Panc1 (cell line): ENCODE measurements around the gene CLPSL2. TPM values are rescaled to one million over a fixed set of nuclear protein-coding genes. Genes with fewer than 3 reads are reported as not detected.

Experiments used
- ATAC-seq: fragments of 200-7000 bp; cut with Tn5 transposase; 2 replicates; pipeline ENCODE4 v1.9.1; 2020; ENCODE audit warnings: mild to moderate bottlenecking, moderate library complexity
- BruUV-seq: library from RNA; stranded (reverse); fragments of 400-500 nt; replicated peaks from 2 replicates; lab custom pipeline; 2021; lab: Mats Ljungman, UMichigan
- CTCF ChIA-PET: fragments of 300-600 bp; sonication (Branson Sonifier 250); formaldehyde crosslinking; loops from one replicate; lab custom pipeline; 2022; ENCODE audit warnings: antibody characterized with exemption; lab: Charles Lee
- POLR2A ChIA-PET: fragments of 300-600 bp; sonication (Branson Sonifier 250); formaldehyde crosslinking; loops from one replicate; lab custom pipeline; 2022; ENCODE audit warnings: antibody characterized with exemption; lab: Charles Lee
- DNase-seq: peaks from one replicate; pipeline ENCODE4 v3.0.0-alpha.2; 2010; ENCODE audit warnings: low read depth, low spot score
- H3K27ac ChIP-seq: 2 replicates; pipeline ENCODE4 v1.5.1; 2011; ENCODE audit warnings: mild to moderate bottlenecking, low read length, inconsistent platforms
- H3K27me3 ChIP-seq: fragments of 200-500 bp; sonication (Bioruptor generic); 2 replicates; pipeline ENCODE4 v1.6.0; 2014; ENCODE audit warnings: low read length, inconsistent platforms; ENCODE audit not compliant: control insufficient read depth, insufficient read depth
- H3K36me3 ChIP-seq: fragments of 200-500 bp; sonication (Bioruptor generic); 2 replicates; pipeline ENCODE4 v1.5.1; 2014; ENCODE audit warnings: inconsistent platforms, mild to moderate bottlenecking, low read length, moderate library complexity; ENCODE audit not compliant: control insufficient read depth, insufficient read depth
- H3K4me1 ChIP-seq: 2 replicates; pipeline ENCODE4 v1.5.1; 2011; ENCODE audit warnings: inconsistent platforms, mild to moderate bottlenecking, low read length, moderate library complexity; ENCODE audit not compliant: control insufficient read depth, insufficient read depth
- H3K4me3 ChIP-seq, 2 experiments: 2 replicates each; pipeline ENCODE4 v1.5.1; 2011 to 2012; ENCODE audit warnings: low read depth in 2 of 2, low read length in 2 of 2, mild to moderate bottlenecking in 2 of 2, inconsistent platforms in 1 of 2, moderate library complexity in 1 of 2
- H3K9me3 ChIP-seq: fragments of 200-500 bp; sonication (Bioruptor generic); 2 replicates; pipeline ENCODE4 v1.5.1; 2014; ENCODE audit warnings: low read depth, mild to moderate bottlenecking, inconsistent platforms, low read length, moderate library complexity; ENCODE audit not compliant: control insufficient read depth, insufficient read depth
- POLR2AphosphoS5 ChIP-seq: IDR thresholded peaks from 2 replicates; pipeline ENCODE4 v1.6.1; 2012; ENCODE audit warnings: mild to moderate bottlenecking, low read depth, low read length, moderate library complexity
- SIN3A ChIP-seq: IDR thresholded peaks from 2 replicates; pipeline ENCODE4 v1.6.1; 2012; ENCODE audit warnings: low read depth, mild to moderate bottlenecking, low read length, moderate library complexity, borderline replicate concordance; ENCODE audit not compliant: insufficient read depth
- TCF7L2 ChIP-seq: IDR thresholded peaks from 2 replicates; pipeline ENCODE4 v1.6.1; 2011; ENCODE audit warnings: mild to moderate bottlenecking, low read depth, low read length, inconsistent platforms
- in situ Hi-C: cut with HindIII; loops from 2 replicates; pipeline ENCODE4 v1.10.0; 2016; ENCODE audit warnings: low sequenced_read_pairs, low pct_unique_long_range_greater_than_20kb
- intact Hi-C: fragments of 100-400 bp; cut with micrococcal nuclease; formaldehyde crosslinking; loops from one replicate; pipeline ENCODE4 v1.10.0; 2022; ENCODE audit not compliant: unreplicated experiment
- total RNA-seq: library from RNA; stranded (reverse); gene quantifications from one replicate; pipeline ENCODE4 v1.2.1, GENCODE V29; 2021; ENCODE audit not compliant: unreplicated experiment
- TF ChIP-seq, protein P1 (sequence below): fragments of 450-650 bp; IDR thresholded peaks from 2 replicates; pipeline ENCODE4 v1.5.1; 2017; ENCODE audit warnings: mild to moderate bottlenecking
- TF ChIP-seq, protein P2 (sequence below), 2 experiments: IDR thresholded peaks; 2 replicates each; pipeline ENCODE4 v1.6.1; 2011 to 2012; ENCODE audit warnings: low read depth in 2 of 2, control low read depth in 1 of 2, low read length in 1 of 2, mild to moderate bottlenecking in 1 of 2, moderate library complexity in 1 of 2; ENCODE audit not compliant: insufficient read depth in 1 of 2

CLPSL2 gene
- total RNA-seq, 1 experiment from 2014 or later: 0.57 TPM

DNA sequence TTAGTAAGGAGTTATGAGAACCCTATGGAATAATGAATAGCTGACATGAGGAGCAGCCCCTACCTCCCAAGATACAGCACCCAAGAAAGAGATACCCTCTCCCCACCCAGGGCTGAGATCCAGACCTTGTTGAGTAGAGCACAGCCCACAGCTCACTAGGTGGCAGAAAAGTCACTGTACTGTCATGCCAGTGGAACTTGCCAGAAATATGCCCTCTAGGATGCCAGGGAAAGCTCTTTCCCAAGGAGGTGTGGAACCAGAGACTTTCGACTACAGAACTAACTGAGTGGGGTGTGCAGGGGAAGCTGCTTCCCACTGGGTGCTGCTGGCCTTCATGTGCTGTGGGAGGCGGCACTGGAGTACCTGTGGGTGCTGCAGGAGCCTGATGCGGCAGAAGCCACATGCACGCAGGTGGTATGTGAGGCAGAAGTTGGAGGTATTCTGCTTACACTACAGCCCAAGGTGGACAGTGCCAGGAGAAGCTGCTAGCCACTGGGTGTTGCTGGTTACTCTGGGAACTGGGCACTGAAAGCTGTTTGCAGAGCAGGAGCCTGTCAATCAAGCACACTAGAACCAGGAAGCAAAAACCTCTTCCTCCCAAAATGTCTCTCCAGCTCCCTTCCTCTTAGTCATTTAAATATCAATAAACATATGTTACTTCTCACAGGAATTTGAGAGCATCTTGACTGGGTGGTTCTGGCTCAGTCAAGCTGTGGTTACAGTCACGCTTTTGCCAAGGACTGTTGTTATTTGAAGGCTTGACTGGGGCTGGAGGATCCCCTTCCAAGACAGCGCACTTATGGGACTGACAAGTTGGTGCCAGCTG, 21.7 kb upstream of the CLPSL2 start:
- no peak for TF ChIP-seq SIN3A
- TF ChIP-seq, protein P1, sequence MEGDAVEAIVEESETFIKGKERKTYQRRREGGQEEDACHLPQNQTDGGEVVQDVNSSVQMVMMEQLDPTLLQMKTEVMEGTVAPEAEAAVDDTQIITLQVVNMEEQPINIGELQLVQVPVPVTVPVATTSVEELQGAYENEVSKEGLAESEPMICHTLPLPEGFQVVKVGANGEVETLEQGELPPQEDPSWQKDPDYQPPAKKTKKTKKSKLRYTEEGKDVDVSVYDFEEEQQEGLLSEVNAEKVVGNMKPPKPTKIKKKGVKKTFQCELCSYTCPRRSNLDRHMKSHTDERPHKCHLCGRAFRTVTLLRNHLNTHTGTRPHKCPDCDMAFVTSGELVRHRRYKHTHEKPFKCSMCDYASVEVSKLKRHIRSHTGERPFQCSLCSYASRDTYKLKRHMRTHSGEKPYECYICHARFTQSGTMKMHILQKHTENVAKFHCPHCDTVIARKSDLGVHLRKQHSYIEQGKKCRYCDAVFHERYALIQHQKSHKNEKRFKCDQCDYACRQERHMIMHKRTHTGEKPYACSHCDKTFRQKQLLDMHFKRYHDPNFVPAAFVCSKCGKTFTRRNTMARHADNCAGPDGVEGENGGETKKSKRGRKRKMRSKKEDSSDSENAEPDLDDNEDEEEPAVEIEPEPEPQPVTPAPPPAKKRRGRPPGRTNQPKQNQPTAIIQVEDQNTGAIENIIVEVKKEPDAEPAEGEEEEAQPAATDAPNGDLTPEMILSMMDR: no peak
- TF ChIP-seq, protein P2, sequence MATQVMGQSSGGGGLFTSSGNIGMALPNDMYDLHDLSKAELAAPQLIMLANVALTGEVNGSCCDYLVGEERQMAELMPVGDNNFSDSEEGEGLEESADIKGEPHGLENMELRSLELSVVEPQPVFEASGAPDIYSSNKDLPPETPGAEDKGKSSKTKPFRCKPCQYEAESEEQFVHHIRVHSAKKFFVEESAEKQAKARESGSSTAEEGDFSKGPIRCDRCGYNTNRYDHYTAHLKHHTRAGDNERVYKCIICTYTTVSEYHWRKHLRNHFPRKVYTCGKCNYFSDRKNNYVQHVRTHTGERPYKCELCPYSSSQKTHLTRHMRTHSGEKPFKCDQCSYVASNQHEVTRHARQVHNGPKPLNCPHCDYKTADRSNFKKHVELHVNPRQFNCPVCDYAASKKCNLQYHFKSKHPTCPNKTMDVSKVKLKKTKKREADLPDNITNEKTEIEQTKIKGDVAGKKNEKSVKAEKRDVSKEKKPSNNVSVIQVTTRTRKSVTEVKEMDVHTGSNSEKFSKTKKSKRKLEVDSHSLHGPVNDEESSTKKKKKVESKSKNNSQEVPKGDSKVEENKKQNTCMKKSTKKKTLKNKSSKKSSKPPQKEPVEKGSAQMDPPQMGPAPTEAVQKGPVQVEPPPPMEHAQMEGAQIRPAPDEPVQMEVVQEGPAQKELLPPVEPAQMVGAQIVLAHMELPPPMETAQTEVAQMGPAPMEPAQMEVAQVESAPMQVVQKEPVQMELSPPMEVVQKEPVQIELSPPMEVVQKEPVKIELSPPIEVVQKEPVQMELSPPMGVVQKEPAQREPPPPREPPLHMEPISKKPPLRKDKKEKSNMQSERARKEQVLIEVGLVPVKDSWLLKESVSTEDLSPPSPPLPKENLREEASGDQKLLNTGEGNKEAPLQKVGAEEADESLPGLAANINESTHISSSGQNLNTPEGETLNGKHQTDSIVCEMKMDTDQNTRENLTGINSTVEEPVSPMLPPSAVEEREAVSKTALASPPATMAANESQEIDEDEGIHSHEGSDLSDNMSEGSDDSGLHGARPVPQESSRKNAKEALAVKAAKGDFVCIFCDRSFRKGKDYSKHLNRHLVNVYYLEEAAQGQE (IDR thresholded peaks at IDR 0.05; ENCODE audit: insufficient read depth in 1 of 2, low read depth in 2 of 2, low read length in 1 of 2): no peak
- TF ChIP-seq TCF7L2: no peak
- TF ChIP-seq POLR2AphosphoS5: no peak
- intact Hi-C loops: no loop called here
- Histone ChIP-seq H3K4me3 (no peak overlapping the region), H3K9me3 (no peaks in the 10 kb centered on the region), H3K36me3 (no peaks in the 10 kb centered on the region), H3K27me3 (0 out of 2 replicates have a peak, but pooled peaks cover 4% of the 10 kb centered on the region), H3K4me1 (no peaks in the 10 kb centered on the region), H3K27ac (no peak overlapping the region)
- no peak for DNase-seq
- in situ Hi-C loops: no loop called here
- POLR2A ChIA-PET: no interaction called here
- ATAC-seq: peak; percentile 46; the same call in 1 of the 2 replicates
- no TSS peak for BruUV-seq
- CTCF ChIA-PET: interaction anchor here (1.1 kb wide), 1 partner anchor 14 kb away, joined by 3 read pairs; no protein-coding TSS in a partner anchor

DNA sequence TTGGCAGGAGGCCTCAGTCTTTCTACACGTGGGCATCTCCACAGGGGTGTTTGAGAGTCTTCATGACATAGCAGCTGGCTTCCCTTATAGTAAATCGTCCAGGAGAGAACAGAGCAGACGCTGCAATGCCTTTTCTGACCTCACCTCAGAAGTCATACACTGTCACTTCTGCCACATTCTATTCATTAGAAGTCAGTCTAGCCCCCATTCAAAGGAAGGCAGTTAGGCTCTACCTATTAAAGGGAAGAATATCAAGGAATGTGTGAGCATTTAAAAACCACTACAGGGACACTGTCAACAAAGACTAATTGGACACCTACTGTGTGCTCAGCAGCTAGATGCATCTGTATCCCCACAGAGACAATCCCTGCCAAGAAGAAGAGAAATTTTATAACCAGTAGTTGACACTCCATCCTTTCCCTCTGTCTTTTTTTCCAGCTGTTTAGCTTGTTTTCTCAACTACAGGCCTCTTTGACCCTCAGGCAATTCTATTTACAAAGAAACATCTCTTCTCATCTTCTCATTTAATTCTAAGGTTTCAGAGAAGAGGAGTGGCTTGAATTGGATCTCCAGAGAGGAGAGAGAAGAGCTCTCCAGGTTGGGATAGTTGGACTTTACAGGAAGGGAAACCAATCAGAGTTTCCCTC, 21.0 kb upstream of the CLPSL2 start:
- no peak overlapping the region for H3K4me3 ChIP-seq
- BruUV-seq: no TSS peak
- H3K36me3 ChIP-seq: no peaks in the 10 kb centered on the region
- CTCF ChIA-PET: interaction anchor here (1.1 kb wide), 1 partner anchor 13 kb away, joined by 3 read pairs; no protein-coding TSS in a partner anchor
- intact Hi-C loops (no loop called here), in situ Hi-C loops (no loop called here)
- H3K9me3 ChIP-seq: no peaks in the 10 kb centered on the region
- H3K4me1 ChIP-seq: no peaks in the 10 kb centered on the region
- no peak for TF ChIP-seq TCF7L2
- TF ChIP-seq SIN3A: no peak
- TF ChIP-seq, protein P1: no peak
- no peak for TF ChIP-seq POLR2AphosphoS5
- TF ChIP-seq, protein P2 (IDR thresholded peaks at IDR 0.05; ENCODE audit: insufficient read depth in 1 of 2, low read depth in 2 of 2, low read length in 1 of 2): no peak
- no peak for DNase-seq
- ATAC-seq: no peak
- POLR2A ChIA-PET: no interaction called here
- H3K27ac ChIP-seq: no peak overlapping the region
- H3K27me3 ChIP-seq: 0 out of 2 replicates have a peak, but pooled peaks cover 4% of the 10 kb centered on the region
